D721Med (cell line): Measurements from ENCODE around the gene EYS.

ENCODE experiments used
- DNase-seq: peaks from one replicate; pipeline ENCODE4 v3.0.0; 2011; ENCODE audit warnings: low spot score; ENCODE audit not compliant: insufficient read length
- FAIRE-seq: peaks from 2 replicates; lab custom pipeline; 2011; peaks lifted over from hg19 to GRCh38; lab: Jason Lieb, UNC
- TF ChIP-seq, protein P1 (sequence below): IDR thresholded peaks from 2 replicates; pipeline ENCODE4 v1.5.1; 2012; ENCODE audit warnings: mild to moderate bottlenecking, control low read depth; ENCODE audit not compliant: insufficient read depth; ENCODE audit errors: missing control alignments

EYS gene

GRCh38 chr6:64185621-64186020 is 1521.4 kb downstream of the EYS start:
- TF ChIP-seq, protein P1, sequence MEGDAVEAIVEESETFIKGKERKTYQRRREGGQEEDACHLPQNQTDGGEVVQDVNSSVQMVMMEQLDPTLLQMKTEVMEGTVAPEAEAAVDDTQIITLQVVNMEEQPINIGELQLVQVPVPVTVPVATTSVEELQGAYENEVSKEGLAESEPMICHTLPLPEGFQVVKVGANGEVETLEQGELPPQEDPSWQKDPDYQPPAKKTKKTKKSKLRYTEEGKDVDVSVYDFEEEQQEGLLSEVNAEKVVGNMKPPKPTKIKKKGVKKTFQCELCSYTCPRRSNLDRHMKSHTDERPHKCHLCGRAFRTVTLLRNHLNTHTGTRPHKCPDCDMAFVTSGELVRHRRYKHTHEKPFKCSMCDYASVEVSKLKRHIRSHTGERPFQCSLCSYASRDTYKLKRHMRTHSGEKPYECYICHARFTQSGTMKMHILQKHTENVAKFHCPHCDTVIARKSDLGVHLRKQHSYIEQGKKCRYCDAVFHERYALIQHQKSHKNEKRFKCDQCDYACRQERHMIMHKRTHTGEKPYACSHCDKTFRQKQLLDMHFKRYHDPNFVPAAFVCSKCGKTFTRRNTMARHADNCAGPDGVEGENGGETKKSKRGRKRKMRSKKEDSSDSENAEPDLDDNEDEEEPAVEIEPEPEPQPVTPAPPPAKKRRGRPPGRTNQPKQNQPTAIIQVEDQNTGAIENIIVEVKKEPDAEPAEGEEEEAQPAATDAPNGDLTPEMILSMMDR: no peak
- FAIRE-seq: no peak
- no peak for DNase-seq

- no peak for DNase-seq
- FAIRE-seq: no peak
- TF ChIP-seq, protein P1: no peak
These were observed 1531.7 kb downstream of the EYS start for GRCh38 chr6:64175296-64175695.

- DNase-seq (no peak), FAIRE-seq (no peak)
- TF ChIP-seq, protein P1: no peak
These were observed 1536.7 kb downstream of the EYS start for GRCh38 chr6:64170316-64170715.

GRCh38 chr6:64160486-64160885 is 1546.5 kb downstream of the EYS start:
- DNase-seq (no peak), FAIRE-seq (no peak)
- TF ChIP-seq, protein P1: no peak

- TF ChIP-seq, protein P1: no peak
- no peak for DNase-seq
- FAIRE-seq: no peak
These were observed 1552.0 kb downstream of the EYS start for GRCh38 chr6:64155063-64155462.

- DNase-seq: no peak
- TF ChIP-seq, protein P1: no peak
- no peak for FAIRE-seq
These were observed 1560.2 kb downstream of the EYS start for GRCh38 chr6:64146876-64147275.

DNA sequence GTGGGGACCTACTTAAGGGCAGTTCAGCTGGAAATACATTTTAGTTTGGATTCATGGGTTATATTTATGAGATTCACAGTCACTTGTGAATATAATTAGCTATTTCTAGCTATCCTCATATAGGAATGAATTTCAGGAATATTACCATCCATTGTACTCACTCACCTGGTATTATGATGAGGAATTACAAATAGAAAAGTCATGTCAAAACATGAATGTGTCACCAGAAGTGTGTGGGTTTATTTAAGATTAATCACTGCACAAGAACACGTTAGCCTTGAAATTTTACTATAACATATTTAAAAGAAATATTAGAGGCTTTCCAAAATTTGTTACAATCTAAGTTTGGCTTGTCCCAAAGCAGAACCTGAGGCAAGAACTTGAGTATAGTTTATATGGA is 1560.9 kb downstream of the EYS start:
- DNase-seq: no peak
- TF ChIP-seq, protein P1: no peak
- no peak for FAIRE-seq
